Fibroblast of pulmonary artery (primary cell): ENCODE measurements around the gene DPM1.
A peak's percentile ranks its signal among the peaks of the same experiment; 100 is the strongest.

Source experiments
- DNase-seq: peaks from one replicate; pipeline ENCODE4 v3.0.0-alpha.2; 2010; ENCODE audit warnings: low read depth
- H3K4me3 ChIP-seq: replicated peaks from 2 replicates; pipeline ENCODE4 v1.5.1; 2011; ENCODE audit warnings: low read depth, mild to moderate bottlenecking, control low read depth, low read length, moderate library complexity
- TF ChIP-seq, protein P1 (sequence below): IDR thresholded peaks from 2 replicates; pipeline ENCODE4 v1.5.1; 2011; ENCODE audit warnings: mild to moderate bottlenecking, control low read depth, low read length, inconsistent platforms; ENCODE audit errors: missing control alignments

The DPM1 gene

DNA sequence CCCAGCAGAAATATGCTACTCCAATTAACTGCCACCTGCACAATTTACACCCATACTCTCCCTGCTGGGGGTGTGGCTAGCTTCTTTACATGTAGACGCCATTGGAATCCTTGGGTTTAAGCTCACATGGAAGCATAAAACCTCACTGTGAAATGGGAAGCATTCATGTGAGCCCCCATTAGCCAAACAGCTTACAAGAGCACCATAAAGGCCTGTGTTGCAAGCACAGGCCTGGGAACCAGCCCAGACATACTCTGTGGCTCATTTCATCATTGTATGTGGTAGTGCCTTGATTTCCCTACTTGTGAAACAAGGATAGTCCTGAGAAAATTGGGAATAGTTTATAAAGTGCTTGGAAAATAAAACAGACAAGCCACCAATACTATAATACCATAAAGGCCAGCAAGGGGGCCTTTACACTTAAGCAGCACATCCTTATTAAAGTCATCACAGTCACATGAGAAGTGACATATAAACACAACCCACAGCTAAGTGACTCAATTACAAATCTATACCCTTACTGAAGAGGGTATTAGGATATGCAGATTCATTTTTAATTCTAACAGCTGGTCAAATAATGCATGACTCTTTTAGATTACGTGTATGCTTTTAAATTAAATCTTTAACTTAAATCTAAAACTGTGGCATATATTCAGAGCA, 33.9 kb downstream of the DPM1 start:
- H3K4me3 ChIP-seq = no peak overlapping the region
- TF ChIP-seq, protein P1, sequence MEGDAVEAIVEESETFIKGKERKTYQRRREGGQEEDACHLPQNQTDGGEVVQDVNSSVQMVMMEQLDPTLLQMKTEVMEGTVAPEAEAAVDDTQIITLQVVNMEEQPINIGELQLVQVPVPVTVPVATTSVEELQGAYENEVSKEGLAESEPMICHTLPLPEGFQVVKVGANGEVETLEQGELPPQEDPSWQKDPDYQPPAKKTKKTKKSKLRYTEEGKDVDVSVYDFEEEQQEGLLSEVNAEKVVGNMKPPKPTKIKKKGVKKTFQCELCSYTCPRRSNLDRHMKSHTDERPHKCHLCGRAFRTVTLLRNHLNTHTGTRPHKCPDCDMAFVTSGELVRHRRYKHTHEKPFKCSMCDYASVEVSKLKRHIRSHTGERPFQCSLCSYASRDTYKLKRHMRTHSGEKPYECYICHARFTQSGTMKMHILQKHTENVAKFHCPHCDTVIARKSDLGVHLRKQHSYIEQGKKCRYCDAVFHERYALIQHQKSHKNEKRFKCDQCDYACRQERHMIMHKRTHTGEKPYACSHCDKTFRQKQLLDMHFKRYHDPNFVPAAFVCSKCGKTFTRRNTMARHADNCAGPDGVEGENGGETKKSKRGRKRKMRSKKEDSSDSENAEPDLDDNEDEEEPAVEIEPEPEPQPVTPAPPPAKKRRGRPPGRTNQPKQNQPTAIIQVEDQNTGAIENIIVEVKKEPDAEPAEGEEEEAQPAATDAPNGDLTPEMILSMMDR = no peak
- no peak for DNase-seq

DNA sequence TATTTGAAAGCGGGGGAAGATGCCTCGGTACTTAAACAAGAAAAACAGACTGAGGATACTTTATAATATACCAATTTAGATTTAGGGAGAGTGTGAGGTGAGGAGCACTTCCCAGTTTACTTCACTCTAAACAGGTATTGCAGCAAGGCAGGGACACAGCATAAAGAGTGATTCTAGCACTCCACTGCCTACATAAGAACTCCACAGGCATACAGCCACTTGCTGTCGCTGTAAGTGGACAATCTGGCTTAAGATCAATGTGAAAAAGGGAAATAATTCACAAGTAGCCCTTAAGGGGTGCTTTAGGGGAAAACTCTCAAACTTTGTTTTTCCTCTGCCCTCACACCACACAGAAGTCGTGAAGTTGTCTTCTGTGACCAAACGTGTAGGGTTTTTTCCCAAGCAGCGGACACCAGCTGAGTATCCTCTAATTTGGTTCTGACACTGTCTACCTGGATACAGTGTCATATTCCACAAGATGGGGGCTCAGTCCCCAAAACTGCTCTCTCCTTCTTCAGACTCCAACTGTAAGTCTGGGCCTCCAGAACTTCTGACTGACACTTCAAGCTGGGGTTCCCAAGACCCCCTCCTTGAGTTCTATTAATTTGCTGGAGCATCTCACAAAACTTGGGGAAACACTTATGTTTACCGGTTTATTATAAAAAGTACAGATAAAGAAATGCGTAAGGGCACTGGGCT, 36.4 kb downstream of the DPM1 start:
- DNase-seq = no peak
- no peak overlapping the region for H3K4me3 ChIP-seq
- TF ChIP-seq, protein P1 = no peak

DNA sequence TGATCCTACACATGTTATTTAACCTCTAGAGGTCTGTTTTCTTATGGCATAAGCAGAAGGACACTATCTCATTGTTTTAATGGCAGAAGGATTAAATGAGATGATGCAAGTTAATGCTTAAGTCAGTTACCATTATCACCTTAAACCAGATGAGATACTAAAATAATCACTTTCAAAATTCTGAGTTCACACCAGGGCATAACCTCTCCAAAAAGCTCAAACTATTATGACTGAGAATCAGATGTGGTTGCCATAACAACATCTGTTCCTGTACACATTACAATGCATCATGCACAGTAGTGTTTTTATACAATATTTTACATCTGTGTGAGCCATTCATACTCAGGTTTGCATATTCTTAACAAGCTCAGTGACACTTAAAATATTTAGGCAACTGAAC, 37.3 kb downstream of the DPM1 start:
- TF ChIP-seq, protein P1 = no peak
- peak; percentile 45 for DNase-seq

DNA sequence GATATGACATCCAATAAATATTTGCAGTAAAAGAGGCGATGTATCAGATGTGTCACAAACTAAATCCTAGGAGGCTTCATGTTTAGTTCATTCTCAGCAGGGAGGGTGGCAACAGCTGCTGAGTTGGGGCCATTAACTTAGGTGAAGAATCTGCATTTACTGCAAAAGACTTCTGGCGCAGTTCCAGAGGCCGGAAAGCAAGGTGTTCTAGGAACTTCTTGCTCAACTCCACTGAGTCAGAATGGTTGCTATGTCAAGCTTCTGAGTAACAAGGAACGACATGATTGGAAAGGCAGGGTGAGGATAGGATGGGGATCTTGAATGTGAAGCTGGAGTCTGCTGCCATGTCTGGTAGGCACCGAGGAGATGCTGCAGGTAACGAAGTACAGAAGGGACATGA, 38.8 kb downstream of the DPM1 start:
- H3K4me3 ChIP-seq = no peak overlapping the region
- DNase-seq = peak; percentile 90
- TF ChIP-seq, protein P1 = no peak

More for the DNA sequence above, 37.3 kb downstream of the DPM1 start:
- no peak overlapping the region for H3K4me3 ChIP-seq

DNA sequence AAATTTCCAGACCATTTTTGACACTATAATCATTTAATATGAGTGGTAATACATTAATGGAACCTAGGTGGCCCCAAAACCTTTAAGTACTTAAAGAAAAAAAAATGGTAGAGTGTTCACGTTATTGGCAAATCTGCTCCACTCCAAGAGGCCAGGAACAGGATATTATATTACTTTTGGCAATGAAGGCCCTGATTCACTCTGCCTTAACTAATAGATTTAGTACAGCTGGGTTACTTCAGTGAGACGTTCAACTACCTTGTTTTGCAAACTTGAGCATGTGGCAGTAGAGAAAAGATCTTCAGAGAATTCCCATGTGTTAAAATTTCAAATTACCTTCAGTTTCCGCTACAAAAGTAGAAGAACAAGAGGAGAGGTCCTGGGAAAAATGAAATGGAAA, 39.9 kb downstream of the DPM1 start:
- TF ChIP-seq, protein P1 = no peak
- no peak overlapping the region for H3K4me3 ChIP-seq
- peak; percentile 64 for DNase-seq

DNA sequence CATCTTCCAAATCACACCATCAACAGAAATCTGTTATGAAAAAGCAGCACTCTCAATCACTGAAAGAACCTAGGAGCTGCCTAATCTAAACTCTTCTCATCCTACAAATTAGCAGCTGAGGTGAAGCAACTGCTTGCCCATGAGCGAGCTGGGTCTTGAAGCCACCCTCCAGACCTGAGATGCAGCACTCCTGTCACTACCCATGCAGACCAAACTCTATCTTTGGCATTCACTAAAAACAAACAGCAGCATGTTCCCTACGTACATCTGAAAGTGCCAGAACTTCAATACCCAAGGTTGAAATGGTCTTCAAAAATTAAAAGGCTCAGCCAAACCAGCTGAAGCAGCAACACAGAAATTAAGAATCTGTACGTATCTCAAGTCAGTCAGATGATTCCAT, 41.4 kb downstream of the DPM1 start:
- no peak overlapping the region for H3K4me3 ChIP-seq
- DNase-seq = no peak
- TF ChIP-seq, protein P1 = no peak

DNA sequence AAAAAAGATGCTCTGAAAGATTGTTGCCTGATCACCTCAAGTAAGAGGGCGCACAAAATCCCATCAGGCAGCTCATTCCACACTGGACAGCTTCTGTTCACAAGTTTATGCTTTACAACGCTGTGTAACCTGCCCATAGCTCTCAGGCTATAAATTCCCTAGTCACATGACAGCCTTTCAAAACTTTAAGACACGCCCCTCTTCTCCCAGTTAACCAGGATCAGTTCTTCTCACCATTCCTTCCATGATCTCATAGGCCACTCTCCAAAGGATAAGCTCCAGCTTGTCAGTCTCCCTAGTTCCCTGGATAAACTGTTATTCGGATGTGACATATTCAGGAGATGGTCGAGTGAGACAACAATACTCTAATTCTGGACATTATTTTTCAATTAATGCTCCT, 42.1 kb downstream of the DPM1 start:
- DNase-seq = peak; percentile 60
- H3K4me3 ChIP-seq = no peak overlapping the region
- TF ChIP-seq, protein P1 = no peak
